ENCODE data around the gene SYT8.

GRCh38 chr11:1791912-1792311 is 42.9 kb upstream of the SYT8 start:
- no peak for TF ChIP-seq CTCF (IDR thresholded peaks at IDR 0.05)
- TF ChIP-seq POLR2A (IDR thresholded peaks at IDR 0.05) = no peak
